Measurements from ENCODE around the gene MAPK7.

Gene MAPK7

GRCh38 chr17:19359151-19359550, 19.1 kb upstream of the MAPK7 start:
- TF ChIP-seq CTCF (IDR thresholded peaks at IDR 0.05; ENCODE audit: borderline replicate concordance, insufficient read depth, low read depth, low read length), result no peak
- H3K4me3 ChIP-seq (ENCODE audit: low read depth, low read length), result no peak overlapping the region

- TF ChIP-seq CTCF (IDR thresholded peaks at IDR 0.05; ENCODE audit: borderline replicate concordance, insufficient read depth, low read depth, low read length), result no peak
- H3K4me3 ChIP-seq (ENCODE audit: low read depth, low read length), result no peak overlapping the region
Measured at GRCh38 chr17:19359856-19360255, 18.4 kb upstream of the MAPK7 start.

GRCh38 chr17:19360772-19361171, 17.5 kb upstream of the MAPK7 start:
- no peak for TF ChIP-seq CTCF (IDR thresholded peaks at IDR 0.05; ENCODE audit: borderline replicate concordance, insufficient read depth, low read depth, low read length)

GRCh38 chr17:19361326-19361725, 17.0 kb upstream of the MAPK7 start:
- no peak overlapping the region for H3K4me3 ChIP-seq (ENCODE audit: low read depth, low read length)

More at GRCh38 chr17:19360772-19361171, 17.5 kb upstream of the MAPK7 start:
- H3K4me3 ChIP-seq (ENCODE audit: low read depth, low read length), result no peak overlapping the region

GRCh38 chr17:19361944-19362276, 16.4 kb upstream of the MAPK7 start:
- peak overlapping the region; percentile 57 for H3K4me3 ChIP-seq (ENCODE audit: low read depth, low read length)

More at GRCh38 chr17:19361326-19361725, 17.0 kb upstream of the MAPK7 start:
- TF ChIP-seq CTCF (IDR thresholded peaks at IDR 0.05; ENCODE audit: borderline replicate concordance, insufficient read depth, low read depth, low read length), result no peak

GRCh38 chr17:19362277-19363113, 15.8 kb upstream of the MAPK7 start, which contains the start of gene B9D1:
B9D1 (minus strand) TSS chr17:19362723; CDS start chr17:19362569, 154 bp downstream.
- peak within 1 kb of the TSS; percentile 57 for H3K4me3 ChIP-seq (ENCODE audit: low read depth, low read length)
- peak; percentile 90 for TF ChIP-seq CTCF (IDR thresholded peaks at IDR 0.05; ENCODE audit: borderline replicate concordance, insufficient read depth, low read depth, low read length)

More at GRCh38 chr17:19361944-19362276, 16.4 kb upstream of the MAPK7 start:
- TF ChIP-seq CTCF (IDR thresholded peaks at IDR 0.05; ENCODE audit: borderline replicate concordance, insufficient read depth, low read depth, low read length), result no peak

GRCh38 chr17:19363114-19363438, 15.2 kb upstream of the MAPK7 start:
- no peak for TF ChIP-seq CTCF (IDR thresholded peaks at IDR 0.05; ENCODE audit: borderline replicate concordance, insufficient read depth, low read depth, low read length)
- no peak overlapping the region for H3K4me3 ChIP-seq (ENCODE audit: low read depth, low read length)

Measured in GM12875 (cell line).